GM19467 (cell line): ENCODE data around the gene CBLB.

ENCODE experiments used
- ATAC-seq: cut with Tn5 transposase; IDR thresholded peaks from one replicate; pipeline ENCODE4 v1.9.1; 2021; ENCODE audit warnings: mild to moderate bottlenecking, moderate library complexity; ENCODE audit not compliant: unreplicated experiment

The CBLB gene

GRCh38 chr3:105847865-105848264 is 20.9 kb downstream of the CBLB start:
- ATAC-seq = no peak

GRCh38 chr3:105847452-105847851 is 21.4 kb downstream of the CBLB start:
- ATAC-seq = no peak

DNA sequence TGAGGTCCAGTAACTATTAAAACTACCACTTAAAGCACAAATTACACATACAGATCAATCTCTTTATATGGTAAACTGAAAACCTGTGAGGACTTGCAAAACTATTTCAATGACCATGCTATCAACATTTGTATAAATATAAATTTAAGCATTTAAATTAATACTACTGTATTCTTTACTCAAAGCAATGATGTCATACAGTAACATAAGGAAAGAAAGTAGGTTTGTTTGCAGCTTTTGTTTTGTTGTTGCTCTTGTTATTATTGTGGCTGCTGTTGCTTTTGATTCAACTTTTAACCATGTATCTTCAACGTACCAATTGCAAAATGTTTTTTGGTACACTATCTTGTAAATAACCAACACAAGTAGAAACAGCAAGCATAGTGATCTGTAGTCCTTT is 22.0 kb downstream of the CBLB start:
- no peak for ATAC-seq

DNA sequence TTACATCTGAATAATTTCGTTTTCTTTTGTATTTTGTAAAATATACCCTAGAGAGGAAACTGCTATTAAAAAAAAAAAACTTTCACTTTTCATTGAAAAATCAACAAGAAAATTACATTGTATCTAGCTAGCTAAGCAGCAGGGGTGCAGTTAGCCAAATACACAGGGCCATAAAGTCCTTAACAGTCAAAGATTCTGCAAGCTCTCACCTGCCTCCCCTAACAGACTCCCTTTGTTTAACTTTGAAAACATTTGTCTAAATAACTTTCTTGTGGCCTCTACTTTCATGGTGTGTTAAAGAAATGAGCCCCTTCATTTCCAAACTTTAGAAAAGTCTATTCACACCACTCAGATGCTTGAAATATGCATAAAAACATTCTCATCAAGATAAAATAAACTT is 23.3 kb downstream of the CBLB start:
- no peak for ATAC-seq

DNA sequence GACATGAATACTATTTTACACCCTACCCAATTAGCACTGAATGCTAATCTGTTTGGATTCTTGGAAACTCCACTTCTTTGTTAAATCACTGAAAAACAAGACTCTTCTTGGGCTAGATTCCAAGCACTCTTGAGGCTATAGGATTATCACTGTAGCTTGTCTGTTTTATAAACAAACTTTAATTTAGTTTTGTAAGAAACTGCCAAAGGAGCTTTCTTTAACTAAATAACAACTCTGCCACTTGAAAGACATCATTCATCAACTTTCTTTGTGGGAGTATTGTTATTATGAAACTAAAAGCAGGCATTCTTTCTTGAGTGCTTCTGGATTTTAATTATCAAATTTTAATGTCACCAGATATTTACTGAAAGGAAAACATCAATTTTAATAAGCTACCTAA is 24.1 kb downstream of the CBLB start:
- no peak for ATAC-seq

DNA sequence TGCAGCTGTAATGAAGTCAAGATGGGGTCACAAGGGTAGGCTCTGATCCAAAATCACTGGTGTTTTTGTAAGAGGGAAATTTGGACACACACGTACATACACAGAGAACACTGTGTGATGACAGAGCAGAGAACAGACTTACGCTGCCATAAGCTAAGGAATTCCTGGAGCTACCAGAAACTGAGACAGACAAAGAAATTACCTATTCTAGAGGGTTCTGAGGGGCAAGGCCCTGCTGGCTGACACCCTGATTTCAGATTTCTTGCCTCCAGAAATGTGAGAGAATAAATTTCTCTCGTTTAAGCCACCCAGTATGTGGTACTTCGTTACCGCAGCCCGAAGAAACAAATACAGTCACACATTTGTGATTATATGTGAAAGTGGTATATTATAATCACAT is 24.8 kb downstream of the CBLB start:
- no peak for ATAC-seq

DNA sequence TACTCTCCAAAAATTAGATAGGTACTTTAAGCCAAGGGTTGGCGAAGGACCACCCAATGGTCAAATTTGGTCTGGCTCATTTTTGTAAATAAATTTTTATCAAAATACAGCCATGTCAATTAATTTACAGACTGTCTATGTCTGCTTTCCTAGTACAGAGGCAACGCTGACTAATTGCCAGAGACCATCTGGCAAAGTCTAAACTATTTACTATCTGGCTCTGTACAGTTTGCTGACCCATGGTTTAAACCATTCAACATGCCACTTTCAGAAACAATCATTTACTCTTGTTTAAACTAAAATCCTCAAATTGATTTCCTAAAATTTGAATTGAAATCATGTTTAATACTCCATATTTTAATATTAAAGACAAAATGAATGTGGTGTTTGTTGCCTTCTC is 25.9 kb downstream of the CBLB start:
- ATAC-seq = no peak

DNA sequence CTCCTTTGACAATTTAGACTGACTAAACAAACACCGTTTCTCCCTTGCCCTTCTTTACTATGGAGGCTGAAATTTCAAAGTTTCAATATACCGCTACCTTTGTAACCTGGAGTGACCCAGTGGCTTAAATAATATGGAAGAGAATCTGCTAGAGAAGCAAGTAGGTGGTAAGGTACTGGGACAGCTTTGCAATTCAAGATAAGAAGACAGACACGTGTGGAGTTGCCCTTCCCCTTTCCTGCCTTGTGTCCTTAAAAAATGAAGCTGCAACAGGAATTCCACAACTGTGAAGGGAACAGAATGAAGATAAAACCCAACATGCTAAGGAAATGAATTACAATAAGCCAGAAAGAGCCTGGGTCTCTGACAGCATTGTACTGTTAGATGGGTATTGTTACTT is 26.4 kb downstream of the CBLB start:
- ATAC-seq = no peak

- ATAC-seq = no peak
Observed at GRCh38 chr3:105837947-105838346, 30.9 kb downstream of the CBLB start.

DNA sequence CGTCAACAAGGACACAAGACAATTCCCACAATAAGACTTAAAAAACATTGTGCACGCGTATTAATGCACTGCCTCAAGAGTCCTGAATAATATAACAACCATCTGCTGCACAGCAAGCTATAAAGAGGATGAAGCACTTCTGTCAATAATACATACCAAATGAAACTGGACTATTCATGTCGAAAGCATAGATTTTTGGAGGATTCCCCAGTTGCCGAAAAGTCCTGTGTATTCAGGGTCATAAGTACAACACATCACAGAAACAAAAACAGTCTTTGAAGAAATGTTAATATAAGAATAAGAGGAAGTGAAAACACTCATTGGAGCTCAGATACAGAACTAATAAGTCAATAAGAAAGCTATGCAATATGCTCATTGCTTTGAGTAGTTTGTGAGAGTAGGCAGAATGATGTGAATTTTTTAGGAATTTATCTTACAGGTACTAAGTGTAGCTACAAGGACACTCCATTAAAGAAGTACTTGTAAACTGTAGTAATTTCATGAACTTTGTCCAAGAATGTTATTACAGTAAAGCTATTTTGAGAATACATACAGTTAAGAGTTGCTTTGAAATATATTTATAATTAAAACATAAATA is 31.6 kb downstream of the CBLB start:
- peak; percentile 85 for ATAC-seq

DNA sequence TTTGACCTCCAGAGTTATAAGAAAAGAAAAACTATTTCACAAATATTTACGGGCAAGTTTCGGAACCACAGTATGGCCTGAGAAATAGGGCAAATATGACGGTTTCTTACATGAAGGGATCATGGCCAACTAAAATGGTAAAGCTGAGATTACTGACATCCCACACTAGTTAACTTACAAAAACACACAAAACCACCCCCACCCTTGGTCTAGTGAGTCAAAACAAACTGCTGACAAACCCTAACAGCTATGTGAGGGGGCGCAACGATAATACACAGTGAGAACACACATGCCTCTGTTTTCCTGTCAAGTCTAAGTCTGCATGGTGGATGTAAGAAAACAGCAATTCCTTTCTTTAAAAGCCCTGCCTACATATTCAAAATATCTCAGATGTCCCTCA is 32.3 kb downstream of the CBLB start:
- peak; percentile 43 for ATAC-seq

GRCh38 chr3:105835606-105836005 is 33.2 kb downstream of the CBLB start:
- no peak for ATAC-seq

DNA sequence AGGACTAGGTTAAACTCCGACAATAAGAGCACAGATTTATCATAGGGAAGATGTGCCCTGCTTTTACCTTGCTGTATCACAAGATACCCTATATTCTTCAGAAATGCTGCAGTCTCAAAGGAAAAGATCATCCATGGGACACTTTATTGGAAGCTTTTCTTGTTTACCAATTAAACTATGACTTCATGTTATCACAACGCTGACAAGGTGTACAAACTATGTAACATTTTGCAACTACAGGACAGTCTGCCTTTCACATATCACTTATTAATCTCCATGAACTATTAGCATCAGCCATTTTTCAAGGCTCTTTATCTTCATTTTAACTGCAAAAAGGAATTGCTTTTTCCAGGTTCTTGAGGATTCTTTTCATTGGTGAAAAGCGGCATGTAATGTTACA is 34.0 kb downstream of the CBLB start:
- no peak for ATAC-seq

GRCh38 chr3:105832644-105833043 is 36.2 kb downstream of the CBLB start:
- ATAC-seq = no peak

DNA sequence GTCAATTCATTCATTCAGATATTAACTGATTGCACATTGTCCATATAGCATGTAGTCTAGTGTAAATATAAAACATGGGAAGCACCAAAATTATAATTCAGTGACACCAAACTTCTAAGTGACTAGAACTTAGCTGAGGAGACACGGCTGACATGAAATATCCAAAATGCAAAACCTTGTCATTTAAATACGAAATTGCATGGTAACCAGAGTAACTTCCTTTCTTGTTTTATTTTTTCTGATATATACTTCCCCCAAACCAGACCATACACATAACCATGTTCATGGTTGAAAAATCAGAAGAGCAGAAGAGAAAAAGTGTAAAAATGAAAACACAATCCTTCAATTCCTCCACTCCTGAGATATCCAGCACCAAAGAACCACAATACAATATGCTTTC is 38.0 kb downstream of the CBLB start:
- no peak for ATAC-seq

DNA sequence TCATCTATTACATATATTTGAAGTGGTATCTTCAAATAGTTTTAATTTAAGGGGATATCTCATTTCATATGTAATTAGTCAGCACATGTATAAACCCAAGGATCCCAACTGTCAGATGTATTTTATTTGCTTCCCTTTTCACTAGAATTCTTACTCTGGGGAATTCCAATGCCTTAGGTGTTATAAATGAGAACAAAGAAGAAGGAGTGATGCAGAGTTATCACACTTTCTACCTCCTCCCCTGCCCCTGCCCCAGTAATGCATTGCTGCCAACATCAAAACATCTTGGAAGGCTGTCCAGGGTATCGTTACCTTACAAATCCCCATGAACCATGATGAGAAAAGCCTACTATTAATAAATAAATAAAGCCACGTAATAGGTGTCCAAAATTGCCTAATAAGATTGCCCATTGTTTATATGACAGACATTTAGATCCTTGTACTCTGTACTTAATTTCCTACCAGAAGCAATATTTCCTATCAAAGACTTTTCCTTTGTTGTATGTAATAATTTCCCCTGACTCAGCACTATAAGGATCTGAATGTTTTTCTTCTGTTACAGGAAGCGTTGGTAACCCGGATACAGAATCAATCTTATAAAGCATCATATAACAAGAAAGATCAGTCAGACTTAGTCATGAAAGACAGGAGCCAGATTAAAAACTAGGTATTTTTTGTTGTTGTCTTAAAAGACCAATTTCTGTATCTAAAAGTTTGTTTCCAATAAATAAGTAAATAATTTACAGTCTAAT is 38.8 kb downstream of the CBLB start:
- no peak for ATAC-seq

- ATAC-seq = no peak
Observed at GRCh38 chr3:105829229-105829628, 39.6 kb downstream of the CBLB start.

GRCh38 chr3:105828703-105829102 is 40.1 kb downstream of the CBLB start:
- ATAC-seq = no peak

- ATAC-seq = no peak
Observed at GRCh38 chr3:105827959-105828358, 40.9 kb downstream of the CBLB start.

DNA sequence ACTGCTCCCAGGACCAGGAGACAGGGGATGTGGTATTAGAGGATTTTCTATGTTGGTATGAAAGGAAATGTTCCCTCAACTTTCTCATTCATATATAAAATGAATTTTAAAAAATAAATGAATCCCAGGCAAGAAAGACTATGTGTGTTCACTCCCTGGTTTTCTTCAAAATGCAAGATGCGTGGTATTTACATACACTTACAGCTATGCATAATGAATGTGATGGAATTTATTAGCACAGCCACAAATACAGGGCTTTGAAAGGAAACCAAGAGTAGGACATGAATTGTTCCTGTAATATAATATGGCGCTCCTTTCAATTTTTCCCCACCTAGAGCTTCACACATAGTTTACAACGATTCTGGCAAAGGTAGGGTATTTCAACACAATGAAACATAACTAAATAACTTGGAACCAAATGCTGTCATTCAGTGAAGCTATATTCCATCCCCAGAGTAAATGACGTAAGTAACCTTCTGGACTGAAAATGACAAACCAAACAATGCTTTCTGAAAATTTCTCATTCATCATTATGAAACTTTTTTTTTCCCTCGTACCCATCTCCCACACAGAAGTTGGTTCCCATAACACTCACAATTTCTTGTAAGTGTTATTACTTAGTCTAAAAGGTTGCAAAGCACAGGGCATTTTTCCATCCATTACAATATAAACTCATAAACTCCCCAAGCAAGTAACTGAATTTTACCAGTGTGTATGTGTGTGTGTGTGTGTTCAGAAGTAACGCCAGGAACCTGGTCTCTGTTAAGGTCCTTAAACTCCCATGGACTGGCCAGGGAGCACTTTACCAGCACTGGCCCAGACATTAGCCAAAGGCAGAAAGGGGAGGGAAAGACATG is 41.8 kb downstream of the CBLB start:
- no peak for ATAC-seq

DNA sequence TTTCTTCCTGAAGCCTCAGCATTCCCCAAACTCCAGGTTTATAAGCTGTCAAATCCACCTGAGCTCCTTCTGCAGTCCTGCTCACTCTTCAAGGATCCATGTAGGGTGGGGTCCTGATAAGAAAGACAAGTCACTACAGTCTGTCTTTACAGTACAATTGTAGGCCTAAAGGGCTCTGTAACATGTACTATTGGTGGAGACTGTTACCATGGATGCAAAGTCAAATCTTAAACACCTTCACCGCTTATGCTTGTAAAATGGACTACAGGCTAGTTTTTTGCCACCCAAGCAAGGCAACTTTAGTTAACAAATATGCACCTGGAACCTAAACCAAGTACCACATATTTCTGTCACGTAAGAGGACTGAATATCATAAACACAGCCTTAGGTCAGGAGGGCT is 44.7 kb downstream of the CBLB start:
- no peak for ATAC-seq
